SK-N-MC (cell line): ENCODE results near the gene SCMH1.

Source experiments
- EZH2 ChIP-seq: fragments of 200-600 bp; sonication (generic); IDR thresholded peaks from one replicate; pipeline ENCODE4 v1.6.1; 2017; ENCODE audit warnings: antibody characterized with exemption
- POLR2AphosphoS5 ChIP-seq: IDR thresholded peaks from 2 replicates; pipeline ENCODE4 v1.6.1; 2012; ENCODE audit warnings: mild to moderate bottlenecking, low read depth, low read length, borderline replicate concordance

- TF ChIP-seq EZH2 (no peak), POLR2AphosphoS5 (no peak)
Observed at GRCh38 chr1:40988280-40988679, 253.8 kb downstream of the SCMH1 start.
